Stimulated activated CD4-positive, alpha-beta T cell treated with anti-CD3 and anti-CD28 coated beads, Interleukin-2, amount 100 ng/mL, for 48 hours (primary cell): Measurements from ENCODE around the gene SDR42E1.
"Not testable (repeated sequence)": the region's sequence is repeated elsewhere in the genome, so short reads cannot be mapped to it uniquely, and the experiment has no call there.

Experiments
- DNase-seq, 2 donors: peaks; one replicate each; pipeline ENCODE4 v3.0.0-alpha.2; 2020

Gene SDR42E1

GRCh38 chr16:82037251-82037650 is 26.0 kb upstream of the SDR42E1 start:
- DNase-seq: no peak

GRCh38 chr16:82034981-82035612 is 23.8 kb upstream of the SDR42E1 start, which contains the start of gene HSD17B2:
Gene HSD17B2 (plus strand): TSS chr16:82035253. CDS start chr16:82035425, 172 bp downstream.
- DNase-seq: no peak

- no peak for DNase-seq
Observed at GRCh38 chr16:82033683-82034300, 22.5 kb upstream of the SDR42E1 start.

GRCh38 chr16:82033006-82033405 is 21.7 kb upstream of the SDR42E1 start:
- DNase-seq: no peak

- no peak for DNase-seq
Observed at GRCh38 chr16:82031116-82032084, 20.1 kb upstream of the SDR42E1 start.

- DNase-seq: no peak
Observed at GRCh38 chr16:82027629-82028064, 16.4 kb upstream of the SDR42E1 start.

- DNase-seq: no peak
Observed at GRCh38 chr16:82024883-82025282, 13.6 kb upstream of the SDR42E1 start.

- no peak for DNase-seq
Observed at GRCh38 chr16:82024316-82024715, 13.0 kb upstream of the SDR42E1 start.

GRCh38 chr16:82023206-82023605 is 11.9 kb upstream of the SDR42E1 start:
- no peak for DNase-seq

- no peak for DNase-seq
Observed at GRCh38 chr16:82020051-82020450, 8.8 kb upstream of the SDR42E1 start.

GRCh38 chr16:82019535-82019934 is 8.3 kb upstream of the SDR42E1 start:
- DNase-seq: no peak

GRCh38 chr16:82017911-82018568 is 6.8 kb upstream of the SDR42E1 start:
- DNase-seq: no peak

- DNase-seq: no peak
Observed at GRCh38 chr16:82016964-82017363, 5.7 kb upstream of the SDR42E1 start.

GRCh38 chr16:82016263-82016662 is 5.0 kb upstream of the SDR42E1 start:
- DNase-seq: no peak

- no peak for DNase-seq
Observed at GRCh38 chr16:82013139-82013538, 1.9 kb upstream of the SDR42E1 start.

GRCh38 chr16:82010649-82011048 is 621 bp downstream of the SDR42E1 start:
- no peak for DNase-seq

GRCh38 chr16:82009789-82010188 is 1.5 kb downstream of the SDR42E1 start:
- DNase-seq: not testable (repeated sequence)

- DNase-seq: no peak
Observed at GRCh38 chr16:82008957-82009592, 2.2 kb downstream of the SDR42E1 start.

- DNase-seq: no peak
Observed at GRCh38 chr16:82007189-82007588, 4.1 kb downstream of the SDR42E1 start.

GRCh38 chr16:82006036-82006435 is 5.2 kb downstream of the SDR42E1 start:
- no peak for DNase-seq

GRCh38 chr16:82005027-82005830 is 6.0 kb downstream of the SDR42E1 start:
- no peak for DNase-seq

GRCh38 chr16:82004601-82005000 is 6.7 kb downstream of the SDR42E1 start:
- DNase-seq: no peak
